Measurements from ENCODE around the gene TKT. TPM values are rescaled to one million over a fixed set of nuclear protein-coding genes. Genes with fewer than 3 reads are reported as not detected.

Gene TKT
- total RNA-seq, 1 experiment from 2014 or later = 634 TPM

DNA sequence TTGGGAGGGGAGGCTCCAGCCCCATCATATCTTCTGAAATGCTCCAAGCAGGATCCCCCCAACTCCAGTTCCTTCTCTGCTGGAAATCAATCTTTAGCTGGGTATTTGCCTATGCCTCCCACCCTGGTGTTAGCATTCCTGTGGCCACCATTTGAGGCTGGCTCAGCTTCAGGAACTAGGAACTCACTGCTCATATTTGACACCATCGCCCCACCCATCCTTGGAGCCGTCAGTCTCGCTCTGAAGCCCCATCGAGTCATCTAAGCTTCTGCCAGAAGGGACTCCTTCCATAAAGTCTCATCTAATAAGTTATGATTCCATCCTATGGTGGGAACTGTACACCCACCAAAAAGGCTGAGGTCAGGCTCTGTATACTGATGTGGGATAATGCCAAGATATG lies 68.4 kb downstream of the TKT start:
- ATAC-seq = no peak
- ChIA-PET RAD21 (ENCODE audit: low non-redundant PET in 1 of 2, low total read pairs in 2 of 2, uncharacterized antibody in 2 of 2, unreplicated experiment in 2 of 2) (no interaction called here), POLR2A (no interaction called here), CTCF (interaction anchor here (1.1 kb wide), 1 partner anchor 9 kb away, joined by 4 read pairs; no protein-coding TSS in a partner anchor)
- no peak for DNase-seq (ENCODE audit: low read depth, low spot score)
- TF ChIP-seq ELF1 (IDR thresholded peaks at IDR 0.05; ENCODE audit: borderline replicate concordance, low read depth) = no peak
- no peak for TF ChIP-seq EGR1 (IDR thresholded peaks at IDR 0.05; ENCODE audit: low read depth)
- TF ChIP-seq ZFX (IDR thresholded peaks at IDR 0.05) = no peak
- no peak for TF ChIP-seq CBX3 (IDR thresholded peaks at IDR 0.05; ENCODE audit: low read depth)
- TF ChIP-seq SP1 (IDR thresholded peaks at IDR 0.05; ENCODE audit: low read depth) = no peak
- TF ChIP-seq JUND (IDR thresholded peaks at IDR 0.05) = no peak
- no peak for TF ChIP-seq POLR2A (IDR thresholded peaks at IDR 0.05; ENCODE audit: borderline replicate concordance, extremely low read depth, insufficient read depth, insufficient read length)
- peaks cover 8 to 16% of the 10 kb centered on the region in 2 experiments for H3K36me3 ChIP-seq (ENCODE audit: control insufficient read depth in 1 of 2, insufficient read depth in 2 of 2, low read length in 2 of 2)
- H3K27me3 ChIP-seq (ENCODE audit: insufficient read depth, low read length) = no peaks in the 10 kb centered on the region
- no peaks in the 10 kb centered on the region for H3K9me3 ChIP-seq (ENCODE audit: control insufficient read depth in 1 of 2, insufficient read depth in 1 of 2, low read depth in 1 of 2, low read length in 2 of 2)
- H3K9ac ChIP-seq (ENCODE audit: low read length) = no peak overlapping the region
- H3K4me1 ChIP-seq (ENCODE audit: control insufficient read depth in 1 of 2, insufficient read depth in 2 of 2, low read length in 2 of 2) = no peaks in the 10 kb centered on the region
- no TSS peak for BruUV-seq (replicated peaks)
- H2AFZ ChIP-seq (ENCODE audit: low read depth, low read length, poor library complexity, severe bottlenecking) = no peak overlapping the region
- H3K9me2 ChIP-seq (ENCODE audit: insufficient read depth) = no peaks in the 10 kb centered on the region
- no peaks in the 10 kb centered on the region for H3K79me2 ChIP-seq (ENCODE audit: insufficient read depth, low read length)
- no peak overlapping the region for H3K27ac ChIP-seq (ENCODE audit: low read depth, low read length)
- intact Hi-C loops (cut with micrococcal nuclease) = no loop called here
- H3K4me3 ChIP-seq (replicated peaks in 1 of 2; ENCODE audit: low read depth in 1 of 2, low read length in 2 of 2) = no peak overlapping the region
- H4K20me1 ChIP-seq (ENCODE audit: insufficient read depth) = no peaks in the 10 kb centered on the region
- no peak overlapping the region for H3K4me2 ChIP-seq (ENCODE audit: low read length)

DNA sequence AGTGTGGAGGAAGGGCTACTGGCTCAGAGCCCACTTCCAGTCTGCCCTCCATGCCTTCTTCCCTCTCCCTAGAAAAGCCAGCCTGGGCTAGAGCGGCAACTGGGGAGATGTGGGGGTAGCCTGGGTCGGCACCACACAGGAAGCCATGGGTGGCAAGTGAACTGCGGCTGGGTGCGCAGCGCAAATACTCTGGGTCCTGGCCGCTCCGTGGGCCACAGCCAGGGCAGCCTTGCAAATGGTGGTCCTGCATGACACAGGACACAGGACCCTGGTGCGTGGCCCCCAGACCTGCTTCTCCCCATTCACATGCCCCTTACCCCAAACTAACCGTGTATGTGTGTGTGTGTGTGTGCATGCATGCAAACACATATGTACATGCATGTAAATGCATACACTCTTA lies 69.1 kb downstream of the TKT start:
- Histone ChIP-seq H2AFZ (ENCODE audit: low read depth, low read length, poor library complexity, severe bottlenecking) (no peak overlapping the region), H3K9me3 (ENCODE audit: control insufficient read depth in 1 of 2, insufficient read depth in 1 of 2, low read depth in 1 of 2, low read length in 2 of 2) (no peaks in the 10 kb centered on the region), H3K4me1 (ENCODE audit: control insufficient read depth in 1 of 2, insufficient read depth in 2 of 2, low read length in 2 of 2) (no peaks in the 10 kb centered on the region), H3K4me2 (ENCODE audit: low read length) (no peak overlapping the region), H3K27ac (ENCODE audit: low read depth, low read length) (no peak overlapping the region), H3K9me2 (ENCODE audit: insufficient read depth) (no peaks in the 10 kb centered on the region), H3K9ac (ENCODE audit: low read length) (no peak overlapping the region), H3K79me2 (ENCODE audit: insufficient read depth, low read length) (no peaks in the 10 kb centered on the region), H3K36me3 (ENCODE audit: control insufficient read depth in 1 of 2, insufficient read depth in 2 of 2, low read length in 2 of 2) (peaks cover 8 to 17% of the 10 kb centered on the region in 2 experiments), H3K4me3 (replicated peaks in 1 of 2; ENCODE audit: low read depth in 1 of 2, low read length in 2 of 2) (no peak overlapping the region), H3K27me3 (ENCODE audit: insufficient read depth, low read length) (no peaks in the 10 kb centered on the region), H4K20me1 (ENCODE audit: insufficient read depth) (no peaks in the 10 kb centered on the region)
- no TSS peak for BruUV-seq (replicated peaks)
- intact Hi-C loops (cut with micrococcal nuclease) = no loop called here
- ChIA-PET CTCF (no interaction called here), POLR2A (no interaction called here), RAD21 (ENCODE audit: low non-redundant PET in 1 of 2, low total read pairs in 2 of 2, uncharacterized antibody in 2 of 2, unreplicated experiment in 2 of 2) (no interaction called here)
- no peak for ATAC-seq
- DNase-seq (ENCODE audit: low read depth, low spot score) = no peak
- TF ChIP-seq POLR2AphosphoS5 (IDR thresholded peaks at IDR 0.05; ENCODE audit: low read depth, low read length) (no peak), POLR2A (IDR thresholded peaks at IDR 0.05; ENCODE audit: borderline replicate concordance, extremely low read depth, insufficient read depth, insufficient read length) (no peak), CBX3 (IDR thresholded peaks at IDR 0.05; ENCODE audit: low read depth) (no peak), SRF (IDR thresholded peaks at IDR 0.05; ENCODE audit: low read depth) (no peak), EZH2phosphoT487 (IDR thresholded peaks at IDR 0.05; ENCODE audit: borderline replicate concordance) (no peak), FOSL1 (IDR thresholded peaks at IDR 0.05; ENCODE audit: low read depth) (no peak), ELF1 (IDR thresholded peaks at IDR 0.05; ENCODE audit: borderline replicate concordance, low read depth) (no peak), ZFX (IDR thresholded peaks at IDR 0.05) (no peak), RAD21 (IDR thresholded peaks at IDR 0.05; ENCODE audit: low read depth) (no peak), YY1 (IDR thresholded peaks at IDR 0.05; ENCODE audit: extremely low read depth, insufficient replicate concordance, low read depth, low read length) (no peak), SIN3A (IDR thresholded peaks at IDR 0.05; ENCODE audit: low read depth) (no peak)
- TF ChIP-seq, protein P1, sequence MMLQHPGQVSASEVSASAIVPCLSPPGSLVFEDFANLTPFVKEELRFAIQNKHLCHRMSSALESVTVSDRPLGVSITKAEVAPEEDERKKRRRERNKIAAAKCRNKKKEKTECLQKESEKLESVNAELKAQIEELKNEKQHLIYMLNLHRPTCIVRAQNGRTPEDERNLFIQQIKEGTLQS (IDR thresholded peaks at IDR 0.05) = no peak
- TF ChIP-seq, protein P2, sequence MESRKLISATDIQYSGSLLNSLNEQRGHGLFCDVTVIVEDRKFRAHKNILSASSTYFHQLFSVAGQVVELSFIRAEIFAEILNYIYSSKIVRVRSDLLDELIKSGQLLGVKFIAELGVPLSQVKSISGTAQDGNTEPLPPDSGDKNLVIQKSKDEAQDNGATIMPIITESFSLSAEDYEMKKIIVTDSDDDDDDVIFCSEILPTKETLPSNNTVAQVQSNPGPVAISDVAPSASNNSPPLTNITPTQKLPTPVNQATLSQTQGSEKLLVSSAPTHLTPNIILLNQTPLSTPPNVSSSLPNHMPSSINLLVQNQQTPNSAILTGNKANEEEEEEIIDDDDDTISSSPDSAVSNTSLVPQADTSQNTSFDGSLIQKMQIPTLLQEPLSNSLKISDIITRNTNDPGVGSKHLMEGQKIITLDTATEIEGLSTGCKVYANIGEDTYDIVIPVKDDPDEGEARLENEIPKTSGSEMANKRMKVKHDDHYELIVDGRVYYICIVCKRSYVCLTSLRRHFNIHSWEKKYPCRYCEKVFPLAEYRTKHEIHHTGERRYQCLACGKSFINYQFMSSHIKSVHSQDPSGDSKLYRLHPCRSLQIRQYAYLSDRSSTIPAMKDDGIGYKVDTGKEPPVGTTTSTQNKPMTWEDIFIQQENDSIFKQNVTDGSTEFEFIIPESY (IDR thresholded peaks at IDR 0.05; ENCODE audit: extremely low read depth, insufficient replicate concordance, low read length) = no peak

All from HCT116 (cell line).